H1 (cell line): ENCODE data around the gene SPDYE4. TPM values are rescaled to one million over a fixed set of nuclear protein-coding genes. Genes with fewer than 3 reads are reported as not detected.

ENCODE experiments used
- BACH1 ChIP-seq: IDR thresholded peaks from 2 replicates; pipeline ENCODE4 v1.6.1; 2012; ENCODE audit warnings: low read length, improper control_type of control experiment
- EGR1 ChIP-seq: IDR thresholded peaks from 2 replicates; pipeline ENCODE4 v1.6.1; 2011; ENCODE audit warnings: low read depth, low read length, borderline replicate concordance
- HDAC2 ChIP-seq, 2 experiments: fragments of 300-600 bp in 1 of 2; sonication (generic) in 1 of 2; IDR thresholded peaks; 2 replicates each; pipeline ENCODE4 v1.6.1; 2011 to 2012; ENCODE audit warnings: low read depth in 2 of 2, low read length in 2 of 2, mild to moderate bottlenecking in 2 of 2, moderate library complexity in 2 of 2, borderline replicate concordance in 1 of 2, inconsistent platforms in 1 of 2
- KDM5A ChIP-seq: fragments of 200-600 bp; IDR thresholded peaks from 2 replicates; pipeline ENCODE4 v1.7.1; 2012; ENCODE audit warnings: mild to moderate bottlenecking, low read length, inconsistent platforms, mixed read lengths
- POU5F1 ChIP-seq: IDR thresholded peaks from 2 replicates; pipeline ENCODE4 v1.6.1; 2011; ENCODE audit warnings: low read depth, mild to moderate bottlenecking, low read length, moderate library complexity
- ZNF274 ChIP-seq: IDR thresholded peaks from 2 replicates; pipeline ENCODE4 v1.7.0; 2012; ENCODE audit warnings: low read length, borderline replicate concordance; ENCODE audit errors: extremely low read depth
- polyA plus RNA-seq, 7 experiments: library from polyadenylated mRNA; depleted of rRNA in 3 of 7; stranded (reverse) in 5 of 7; unstranded in 2 of 7; fragments of >200 nt in 5 of 7; fragments of 200-250 nt in 2 of 7; gene quantifications; 1 replicate in 5 of 7; 2 replicates in 1 of 7; 4 replicates in 1 of 7; pipeline versions ENCODE4 v1.2.1 to v1.2.3, GENCODE V29; 2011 to 2013; ENCODE audit warnings: missing spikeins in 2 of 7, mixed read lengths in 2 of 7
- total RNA-seq: library from RNA; stranded (reverse); fragmentation: NEBNext Ultra II Directional; extraction: Animal tissue kit (Norgen Biotek cat#: 25700); gene quantifications from 2 replicates; pipeline ENCODE4 v1.2.1, GENCODE V29; 2021
- TF ChIP-seq, protein P1 (sequence below): IDR thresholded peaks from 2 replicates; pipeline ENCODE4 v1.6.1; 2011; ENCODE audit warnings: low read depth, mild to moderate bottlenecking, low read length; ENCODE audit not compliant: insufficient read depth

The SPDYE4 gene
- total and polyA plus RNA-seq, 2 of the 8 experiments (the other 6 are each of a cell fraction or from before 2014, with no cell fraction given), result not detected

- TF ChIP-seq, protein P1, sequence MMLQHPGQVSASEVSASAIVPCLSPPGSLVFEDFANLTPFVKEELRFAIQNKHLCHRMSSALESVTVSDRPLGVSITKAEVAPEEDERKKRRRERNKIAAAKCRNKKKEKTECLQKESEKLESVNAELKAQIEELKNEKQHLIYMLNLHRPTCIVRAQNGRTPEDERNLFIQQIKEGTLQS, result no peak
- no peak for TF ChIP-seq BACH1
- TF ChIP-seq POU5F1, result no peak
- TF ChIP-seq HDAC2 (IDR thresholded peaks at IDR 0.05; ENCODE audit: borderline replicate concordance in 1 of 2, low read depth in 2 of 2, low read length in 2 of 2), result no peak
- no peak for TF ChIP-seq KDM5A
- no peak for TF ChIP-seq ZNF274
- TF ChIP-seq EGR1, result no peak
These were observed 22.9 kb downstream of the SPDYE4 start (continued) for GRCh38 chr17:8735336-8735939.
